ENCODE measurements around the gene TLE4.

- TF ChIP-seq CTCF (IDR thresholded peaks at IDR 0.05) = no peak
- TF ChIP-seq SMC3 (IDR thresholded peaks at IDR 0.05; ENCODE audit: low read depth, low read length) = no peak
- no peak for TF ChIP-seq ZBTB33 (IDR thresholded peaks at IDR 0.05; ENCODE audit: borderline replicate concordance, low read depth)
- TF ChIP-seq MAX (IDR thresholded peaks at IDR 0.05; ENCODE audit: low read depth) = no peak
- TF ChIP-seq POLR2AphosphoS5 (IDR thresholded peaks at IDR 0.05; ENCODE audit: low read depth, low read length) = no peak
- no peak for TF ChIP-seq RAD21 (IDR thresholded peaks at IDR 0.05; ENCODE audit: low read length)
- no peak for TF ChIP-seq NRF1 (IDR thresholded peaks at IDR 0.05; ENCODE audit: low read depth, low read length)
- TF ChIP-seq JUND (IDR thresholded peaks at IDR 0.05) = no peak
- no peak for TF ChIP-seq EP300 (IDR thresholded peaks at IDR 0.05; ENCODE audit: borderline replicate concordance in 1 of 2, low read depth in 1 of 2, low read length in 1 of 2)
- TF ChIP-seq REST (IDR thresholded peaks at IDR 0.05; ENCODE audit: low read depth, low read length) = no peak
- no peak for TF ChIP-seq SIN3A (IDR thresholded peaks at IDR 0.05; ENCODE audit: borderline replicate concordance, low read depth, low read length)
- no peak for TF ChIP-seq TAF1 (IDR thresholded peaks at IDR 0.05; ENCODE audit: borderline replicate concordance, low read depth, low read length)
Observed at GRCh38 chr9:79638806-79639205, 67.0 kb downstream of the TLE4 start.

Data from SK-N-SH (cell line).